Measurements from ENCODE around the gene MTHFD2L.

DNA sequence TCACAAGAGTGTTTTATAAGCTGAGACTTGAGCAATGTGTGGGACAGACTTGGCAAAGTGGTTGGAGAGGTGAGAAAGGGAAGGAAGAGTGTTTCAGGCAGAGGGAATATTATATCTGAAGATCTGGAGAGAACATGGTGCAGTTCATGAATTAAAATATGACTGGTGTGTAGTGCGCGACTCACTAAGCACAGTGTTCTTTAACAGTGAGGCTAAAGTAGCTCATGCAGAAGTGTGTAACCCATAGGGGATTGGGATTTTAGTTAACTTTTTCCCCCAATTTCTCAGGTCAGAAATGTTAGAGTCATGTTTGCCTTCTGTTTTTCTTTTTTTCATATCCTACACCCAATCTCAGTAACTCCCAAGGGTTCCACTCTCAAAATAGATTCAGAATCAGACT is 9.7 kb downstream of the MTHFD2L start:
- no peak for TF ChIP-seq CTCF (IDR thresholded peaks at IDR 0.05; ENCODE audit: poor library complexity)
- TF ChIP-seq EZH2phosphoT487 (IDR thresholded peaks at IDR 0.05; ENCODE audit: low read depth, severe bottlenecking, unreplicated experiment): no peak
